Bronchial epithelial cell (primary cell): Measurements from ENCODE around the gene DOCK8. TPM values are rescaled to one million over a fixed set of nuclear protein-coding genes. Genes with fewer than 3 reads are reported as not detected.

ENCODE experiments used
- DNase-seq: peaks from one replicate; pipeline ENCODE4 v3.0.0-alpha.2; 2010; ENCODE audit warnings: low read depth
- FAIRE-seq: peaks from 2 replicates; lab custom pipeline; 2011; peaks lifted over from hg19 to GRCh38; lab: Jason Lieb, UNC
- H3K27me3 ChIP-seq: 2 replicates; pipeline ENCODE4 v1.5.1; 2011; ENCODE audit warnings: low read length; ENCODE audit not compliant: control insufficient read depth, insufficient read depth
- H3K36me3 ChIP-seq: 2 replicates; pipeline ENCODE4 v1.5.1; 2011; ENCODE audit warnings: low read length; ENCODE audit not compliant: control insufficient read depth, insufficient read depth
- H3K4me3 ChIP-seq: 2 replicates; pipeline ENCODE4 v1.5.1; 2011; ENCODE audit warnings: mild to moderate bottlenecking, low read depth, low read length, control low read depth
- total RNA-seq: library from RNA; depleted of rRNA; stranded (reverse); fragments of >200 nt; gene quantifications from 2 replicates; pipeline ENCODE4 v1.2.1, GENCODE V29; 2014
- TF ChIP-seq, protein P1 (sequence below): IDR thresholded peaks from 2 replicates; pipeline ENCODE4 v1.5.1; 2011; ENCODE audit warnings: mild to moderate bottlenecking, moderate library complexity, low read length, control low read depth, inconsistent platforms; ENCODE audit not compliant: insufficient read depth, severe bottlenecking

The DOCK8 gene
- total RNA-seq, 1 donor from 2014 or later = 0.26 TPM

- no peaks in the 10 kb centered on the region for H3K27me3 ChIP-seq
- H3K4me3 ChIP-seq = no peak overlapping the region
- TF ChIP-seq, protein P1, sequence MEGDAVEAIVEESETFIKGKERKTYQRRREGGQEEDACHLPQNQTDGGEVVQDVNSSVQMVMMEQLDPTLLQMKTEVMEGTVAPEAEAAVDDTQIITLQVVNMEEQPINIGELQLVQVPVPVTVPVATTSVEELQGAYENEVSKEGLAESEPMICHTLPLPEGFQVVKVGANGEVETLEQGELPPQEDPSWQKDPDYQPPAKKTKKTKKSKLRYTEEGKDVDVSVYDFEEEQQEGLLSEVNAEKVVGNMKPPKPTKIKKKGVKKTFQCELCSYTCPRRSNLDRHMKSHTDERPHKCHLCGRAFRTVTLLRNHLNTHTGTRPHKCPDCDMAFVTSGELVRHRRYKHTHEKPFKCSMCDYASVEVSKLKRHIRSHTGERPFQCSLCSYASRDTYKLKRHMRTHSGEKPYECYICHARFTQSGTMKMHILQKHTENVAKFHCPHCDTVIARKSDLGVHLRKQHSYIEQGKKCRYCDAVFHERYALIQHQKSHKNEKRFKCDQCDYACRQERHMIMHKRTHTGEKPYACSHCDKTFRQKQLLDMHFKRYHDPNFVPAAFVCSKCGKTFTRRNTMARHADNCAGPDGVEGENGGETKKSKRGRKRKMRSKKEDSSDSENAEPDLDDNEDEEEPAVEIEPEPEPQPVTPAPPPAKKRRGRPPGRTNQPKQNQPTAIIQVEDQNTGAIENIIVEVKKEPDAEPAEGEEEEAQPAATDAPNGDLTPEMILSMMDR = no peak
- DNase-seq (no peak), FAIRE-seq (no peak)
- no peaks in the 10 kb centered on the region for H3K36me3 ChIP-seq
Measured at GRCh38 chr9:346111-346571, 131.5 kb downstream of the DOCK8 start.

DNA sequence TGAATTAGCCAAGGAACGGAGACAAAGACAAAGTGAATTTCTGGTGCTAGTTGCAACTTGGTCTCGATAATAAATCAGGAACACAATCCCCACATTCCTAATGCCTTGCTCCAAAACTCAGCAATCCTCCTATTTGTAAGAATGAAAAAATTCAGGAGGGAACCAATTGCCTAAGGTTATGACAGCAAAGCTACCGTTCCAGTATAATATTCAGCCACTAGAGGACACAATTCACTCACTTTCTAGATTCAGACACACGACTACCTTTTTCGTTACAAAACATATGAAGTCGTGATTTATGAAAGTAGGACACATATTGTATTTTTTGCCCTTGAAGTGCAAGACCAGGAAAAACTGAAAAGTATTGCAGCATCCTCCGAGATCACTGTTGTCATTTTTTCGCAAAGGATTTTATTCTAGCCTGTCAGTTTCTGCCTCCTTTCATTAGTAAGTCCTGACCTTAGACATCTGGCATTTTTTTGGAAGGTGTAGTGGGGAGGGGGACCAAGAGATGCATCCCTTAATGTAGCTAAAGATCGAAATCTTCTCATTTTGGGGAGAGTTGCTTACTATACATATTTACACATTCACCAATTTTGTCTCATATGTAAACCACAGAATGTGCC lies 133.1 kb downstream of the DOCK8 start:
- no peaks in the 10 kb centered on the region for H3K27me3 ChIP-seq
- TF ChIP-seq, protein P1 = peak; percentile 72
- H3K36me3 ChIP-seq = no peaks in the 10 kb centered on the region
- DNase-seq (peak; percentile 61), FAIRE-seq (no peak)
- no peak overlapping the region for H3K4me3 ChIP-seq

DNA sequence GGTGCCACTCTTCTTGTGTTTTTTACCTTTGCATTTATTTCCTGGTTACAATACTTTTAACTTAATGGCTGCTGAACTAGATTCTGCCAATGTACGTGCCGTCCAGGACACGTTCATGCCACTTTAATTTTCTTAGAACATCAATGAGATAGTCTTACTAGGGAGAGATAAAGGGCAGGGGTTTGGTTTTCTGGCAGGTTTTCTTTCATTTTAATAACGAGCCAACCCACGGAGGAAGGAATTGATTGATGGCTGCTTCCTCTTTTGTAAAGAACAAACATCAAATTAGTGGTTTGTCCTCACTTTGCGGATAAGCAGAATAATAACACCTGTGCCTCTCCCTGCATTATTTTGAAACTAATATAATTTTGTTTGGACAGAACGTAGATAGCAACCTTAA lies 135.7 kb downstream of the DOCK8 start:
- H3K36me3 ChIP-seq = no peaks in the 10 kb centered on the region
- no peak overlapping the region for H3K4me3 ChIP-seq
- TF ChIP-seq, protein P1 = no peak
- no peak for DNase-seq
- no peak for FAIRE-seq
- no peaks in the 10 kb centered on the region for H3K27me3 ChIP-seq

GRCh38 chr9:351916-352315 lies 137.3 kb downstream of the DOCK8 start:
- H3K4me3 ChIP-seq = no peak overlapping the region
- TF ChIP-seq, protein P1 = no peak
- no peaks in the 10 kb centered on the region for H3K36me3 ChIP-seq
- DNase-seq = no peak
- no peaks in the 10 kb centered on the region for H3K27me3 ChIP-seq
- no peak for FAIRE-seq

DNA sequence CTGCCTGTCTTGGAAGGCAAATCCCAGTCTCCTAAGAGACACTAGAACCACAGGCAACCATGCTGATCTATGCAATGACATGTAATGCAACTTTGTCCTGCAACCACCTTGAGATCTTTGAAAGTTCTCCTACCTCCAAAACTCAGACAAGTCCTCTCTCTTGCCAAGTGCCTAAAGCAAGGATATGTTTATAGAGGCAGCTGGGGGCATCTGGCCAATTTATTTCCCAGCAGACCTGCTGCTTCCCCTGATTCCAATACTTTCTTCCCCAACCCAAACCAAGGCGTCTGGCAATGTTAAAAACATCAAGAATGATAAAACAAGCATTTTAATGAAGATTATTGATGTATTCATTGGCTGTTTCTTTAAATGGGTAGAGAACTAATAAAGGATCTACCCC lies 138.4 kb downstream of the DOCK8 start:
- no peaks in the 10 kb centered on the region for H3K27me3 ChIP-seq
- TF ChIP-seq, protein P1 = no peak
- no peak overlapping the region for H3K4me3 ChIP-seq
- no peaks in the 10 kb centered on the region for H3K36me3 ChIP-seq
- DNase-seq (no peak), FAIRE-seq (peak; percentile 47)

GRCh38 chr9:354453-354852 lies 139.8 kb downstream of the DOCK8 start:
- DNase-seq (no peak), FAIRE-seq (no peak)
- no peak overlapping the region for H3K4me3 ChIP-seq
- no peaks in the 10 kb centered on the region for H3K36me3 ChIP-seq
- TF ChIP-seq, protein P1 = no peak
- H3K27me3 ChIP-seq = no peaks in the 10 kb centered on the region
